Fibroblast of skin of scalp (primary cell): ENCODE data around the gene SNAI3.

Experiments used
- DNase-seq: peaks from one replicate; pipeline ENCODE4 v3.0.0-alpha.2; 2013

SNAI3 gene

DNA sequence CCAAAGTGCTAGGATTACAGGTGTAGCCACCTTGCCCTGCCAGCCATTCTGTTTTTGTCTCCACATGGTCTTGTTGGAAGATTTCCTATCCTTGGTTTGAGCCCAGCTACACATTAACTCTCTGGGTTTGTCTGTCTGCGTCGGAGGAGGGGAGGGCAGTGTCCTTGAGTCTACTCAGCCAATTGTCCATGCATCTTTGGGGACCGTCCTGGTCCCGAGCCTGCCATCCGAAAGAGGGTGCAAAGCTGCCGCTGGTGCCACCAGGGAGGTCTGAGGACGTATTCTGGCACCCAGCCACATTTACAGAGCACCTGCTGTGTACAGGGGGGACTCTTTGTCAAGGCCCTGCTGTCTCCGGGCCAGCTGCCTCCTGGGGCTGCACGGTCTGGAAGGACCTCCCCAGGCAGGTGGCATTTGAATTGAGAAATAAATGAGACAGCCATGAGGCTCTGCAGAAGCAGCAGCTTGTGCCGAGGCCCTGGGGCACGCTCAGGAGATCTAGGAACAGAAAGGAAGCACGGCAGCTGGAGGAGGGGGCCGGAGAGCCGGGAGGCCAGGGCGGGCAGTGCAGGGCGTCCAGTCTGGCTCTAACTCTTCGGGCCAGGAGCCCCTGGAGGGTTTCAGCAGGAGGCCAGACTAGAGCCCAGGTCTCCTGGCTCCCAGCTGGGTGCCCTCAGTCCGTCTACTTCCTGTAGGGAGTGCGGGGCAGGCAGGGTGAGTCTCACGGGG, 36.9 kb downstream of the SNAI3 start:
- no peak for DNase-seq

DNA sequence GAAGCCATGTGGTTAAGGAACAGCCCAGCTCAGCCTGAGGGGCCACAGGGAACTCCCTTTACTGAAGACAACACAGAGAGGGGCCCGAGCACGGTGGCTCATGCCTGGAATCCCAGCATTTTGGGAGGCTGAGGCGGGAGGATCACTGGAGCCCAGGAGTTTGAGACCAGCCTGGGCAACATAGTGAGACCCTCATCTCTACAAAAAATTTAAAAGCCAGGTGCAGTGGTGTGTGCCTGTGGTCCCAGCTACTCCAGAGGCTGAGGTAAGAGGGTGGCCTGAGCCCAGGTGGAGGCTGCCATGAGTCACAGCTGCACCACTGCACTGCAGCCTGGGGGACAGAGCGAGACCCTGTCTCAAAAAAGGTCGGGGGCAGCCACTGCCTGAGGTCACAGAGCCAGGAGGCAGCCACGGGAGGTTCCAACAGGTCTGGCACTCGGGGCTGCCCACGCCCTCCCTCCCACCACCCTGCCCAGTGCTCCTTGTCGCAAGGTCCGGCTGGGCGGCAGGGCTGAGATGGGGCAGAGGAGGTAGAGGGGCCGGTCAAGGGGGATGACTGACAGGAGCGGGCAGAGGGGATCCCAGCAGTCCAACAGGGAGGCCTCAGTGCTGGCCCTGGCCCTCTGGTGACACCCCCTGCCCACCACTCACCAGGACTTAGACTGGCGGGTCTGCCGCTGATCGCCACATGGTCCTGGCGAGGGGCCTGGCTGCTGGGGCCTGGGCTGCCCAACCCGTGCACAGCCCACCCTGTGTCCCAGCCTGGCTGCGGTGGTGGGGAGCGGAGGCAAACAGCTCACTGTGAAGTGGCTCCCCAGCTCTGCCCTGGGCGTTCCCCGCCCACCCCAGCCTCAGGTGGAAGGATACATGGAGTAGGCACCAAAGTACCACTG, 38.9 kb downstream of the SNAI3 start:
- DNase-seq, result no peak

DNA sequence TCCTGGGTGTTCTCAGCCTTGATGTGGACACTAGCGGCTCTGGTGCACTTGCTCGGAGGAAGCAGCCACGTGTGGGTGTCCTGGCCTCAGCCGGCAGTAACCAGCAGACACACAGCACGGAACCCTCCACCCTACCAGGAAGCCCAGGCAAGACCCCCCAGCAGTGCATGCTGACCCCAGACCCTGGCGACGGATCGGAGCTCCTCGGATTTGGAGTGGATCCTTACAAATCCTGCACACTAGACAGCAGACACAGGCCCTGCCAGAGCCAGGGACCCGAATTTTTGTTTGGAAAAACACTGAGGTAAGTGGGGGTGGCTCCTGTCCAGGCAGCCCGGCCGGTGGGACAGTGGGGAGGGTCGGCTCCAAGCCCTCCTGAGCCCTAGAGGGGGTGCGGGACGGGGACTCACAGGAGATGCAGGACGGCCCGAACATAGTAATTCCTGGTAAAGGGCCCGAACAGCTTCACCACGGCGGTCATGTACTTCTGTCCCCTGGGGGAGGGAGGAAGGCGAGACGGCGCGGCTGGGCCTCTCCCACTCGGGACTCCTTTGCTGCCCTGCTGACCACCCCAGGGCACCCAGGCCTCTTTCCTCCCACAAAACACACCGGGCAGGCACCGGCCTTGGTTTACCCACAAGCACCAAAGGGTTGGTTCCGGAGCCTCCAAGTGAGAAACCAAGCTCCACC, 39.8 kb downstream of the SNAI3 start:
- no peak for DNase-seq

DNA sequence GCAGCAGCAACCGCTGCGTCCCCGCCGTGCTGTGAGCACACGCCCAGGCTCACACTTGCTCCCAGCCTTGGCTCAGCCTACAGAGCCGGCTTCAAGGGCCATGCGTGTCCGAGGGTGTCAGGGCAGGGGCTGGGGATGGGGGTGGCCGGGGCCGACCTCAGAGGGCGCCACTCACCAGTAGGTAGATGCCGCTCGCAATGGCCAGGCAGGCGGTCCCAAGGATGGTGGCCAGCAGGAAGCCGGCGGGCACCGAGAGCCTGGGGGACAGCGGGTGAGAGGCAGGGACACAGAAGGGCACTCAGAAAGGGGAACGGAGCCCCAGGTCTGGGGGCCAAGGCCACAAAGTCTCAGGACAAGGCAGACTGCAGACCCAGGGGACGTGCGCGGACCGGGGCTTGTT, 40.4 kb downstream of the SNAI3 start:
- DNase-seq, result no peak

- DNase-seq, result no peak
Measured at GRCh38 chr16:88645455-88645854, 40.9 kb downstream of the SNAI3 start.

DNA sequence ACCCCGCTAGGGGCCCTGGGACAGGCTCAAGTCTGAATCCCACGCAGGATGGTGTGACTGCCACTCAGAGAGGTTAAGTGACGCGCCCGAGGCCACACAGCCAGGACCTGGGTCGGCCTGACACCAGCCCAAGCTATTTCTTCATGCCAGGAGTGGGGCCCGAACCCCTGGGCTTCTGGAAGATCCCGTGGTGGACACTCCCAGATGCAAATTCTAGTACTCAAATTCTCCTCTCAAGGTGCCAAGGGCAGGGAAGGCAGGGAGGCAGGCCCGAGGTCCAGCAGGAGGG, 42.7 kb downstream of the SNAI3 start:
- no peak for DNase-seq

DNA sequence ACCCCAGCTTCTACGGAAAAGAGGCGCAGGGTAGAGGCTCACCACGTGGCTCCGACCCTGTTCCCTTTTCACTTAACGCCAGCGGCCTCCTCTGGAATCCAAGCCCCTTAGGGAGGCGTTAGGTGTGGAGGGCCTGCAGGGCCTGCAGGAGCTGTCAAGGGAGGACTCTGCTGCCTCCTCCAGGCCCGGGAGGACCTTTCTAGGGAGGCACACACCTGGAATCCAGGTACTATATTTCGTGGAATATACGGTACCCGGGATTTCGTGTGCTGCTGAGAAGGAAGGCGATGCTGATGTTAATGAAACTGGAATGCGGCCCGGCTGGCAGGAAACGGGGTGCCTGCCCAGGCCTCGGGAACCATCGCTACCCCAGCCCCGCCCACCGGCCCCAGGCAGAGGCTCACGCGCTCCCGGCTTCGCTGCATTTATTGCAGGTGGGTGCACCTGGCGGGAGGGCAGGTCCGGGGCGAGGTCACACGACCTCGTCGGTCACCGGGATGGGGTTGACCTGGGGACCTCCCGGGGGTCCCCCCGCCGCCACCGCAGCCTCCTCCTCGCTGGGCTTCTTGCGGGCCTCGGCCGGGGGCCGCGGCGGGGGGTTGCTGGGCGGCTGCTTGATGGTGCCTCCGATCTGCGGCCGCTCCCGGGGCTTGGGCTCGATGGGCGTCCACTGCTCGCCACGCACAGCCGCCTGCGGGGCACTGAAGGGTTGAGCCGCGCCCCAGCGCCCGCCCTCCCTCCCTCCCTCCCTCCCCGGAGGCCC, 43.2 kb downstream of the SNAI3 start:
- no peak for DNase-seq

GRCh38 chr16:88640498-88641247, 45.6 kb downstream of the SNAI3 start:
- no peak for DNase-seq

GRCh38 chr16:88640039-88640495, 46.2 kb downstream of the SNAI3 start:
- DNase-seq, result no peak

DNA sequence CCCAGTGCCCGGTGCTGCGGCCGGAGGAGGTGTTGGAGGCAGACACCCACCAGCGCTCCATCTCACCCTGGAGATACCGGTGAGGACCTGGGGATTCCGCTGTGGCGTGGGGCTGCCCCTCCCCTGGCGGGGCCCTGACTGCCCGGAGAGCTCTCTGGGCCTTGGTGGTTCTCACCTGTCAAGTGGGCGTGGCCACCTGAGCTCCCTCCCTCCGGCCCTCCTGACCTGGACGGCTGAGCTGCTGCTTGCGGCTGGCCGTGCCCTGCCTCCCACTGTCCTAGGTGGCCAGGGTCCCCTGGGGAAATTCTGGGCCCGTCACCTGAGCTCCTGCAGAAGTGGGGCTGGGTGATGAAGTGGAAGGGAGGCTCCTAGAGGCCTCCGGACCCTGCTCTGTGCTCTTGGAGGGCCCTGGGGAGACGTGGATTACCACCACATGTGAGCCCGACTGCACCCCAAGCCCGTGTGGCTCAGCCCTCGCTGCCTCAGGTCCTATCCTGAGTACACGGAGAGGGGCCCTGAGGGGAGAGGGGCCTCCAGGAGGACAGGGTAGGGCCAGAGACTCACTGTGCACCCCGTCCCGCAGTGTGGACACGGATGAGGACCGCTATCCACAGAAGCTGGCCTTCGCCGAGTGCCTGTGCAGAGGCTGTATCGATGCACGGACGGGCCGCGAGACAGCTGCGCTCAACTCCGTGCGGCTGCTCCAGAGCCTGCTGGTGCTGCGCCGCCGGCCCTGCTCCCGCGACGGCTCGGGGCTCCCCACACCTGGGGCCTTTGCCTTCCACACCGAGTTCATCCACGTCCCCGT, 46.9 kb downstream of the SNAI3 start:
- DNase-seq, result no peak

- no peak for DNase-seq
Measured at GRCh38 chr16:88638323-88639230, 47.7 kb downstream of the SNAI3 start, which contains the start of gene IL17C. Gene IL17C, plus strand, starts transcription at chr16:88638572. Its CDS starts 70 bp downstream, at chr16:88638642.

- DNase-seq, result no peak
Measured at GRCh38 chr16:88636488-88637265, 49.6 kb downstream of the SNAI3 start.

GRCh38 chr16:88635671-88636319, 50.5 kb downstream of the SNAI3 start:
- no peak for DNase-seq

- no peak for DNase-seq
Measured at GRCh38 chr16:88634994-88635670, 51.2 kb downstream of the SNAI3 start.

DNA sequence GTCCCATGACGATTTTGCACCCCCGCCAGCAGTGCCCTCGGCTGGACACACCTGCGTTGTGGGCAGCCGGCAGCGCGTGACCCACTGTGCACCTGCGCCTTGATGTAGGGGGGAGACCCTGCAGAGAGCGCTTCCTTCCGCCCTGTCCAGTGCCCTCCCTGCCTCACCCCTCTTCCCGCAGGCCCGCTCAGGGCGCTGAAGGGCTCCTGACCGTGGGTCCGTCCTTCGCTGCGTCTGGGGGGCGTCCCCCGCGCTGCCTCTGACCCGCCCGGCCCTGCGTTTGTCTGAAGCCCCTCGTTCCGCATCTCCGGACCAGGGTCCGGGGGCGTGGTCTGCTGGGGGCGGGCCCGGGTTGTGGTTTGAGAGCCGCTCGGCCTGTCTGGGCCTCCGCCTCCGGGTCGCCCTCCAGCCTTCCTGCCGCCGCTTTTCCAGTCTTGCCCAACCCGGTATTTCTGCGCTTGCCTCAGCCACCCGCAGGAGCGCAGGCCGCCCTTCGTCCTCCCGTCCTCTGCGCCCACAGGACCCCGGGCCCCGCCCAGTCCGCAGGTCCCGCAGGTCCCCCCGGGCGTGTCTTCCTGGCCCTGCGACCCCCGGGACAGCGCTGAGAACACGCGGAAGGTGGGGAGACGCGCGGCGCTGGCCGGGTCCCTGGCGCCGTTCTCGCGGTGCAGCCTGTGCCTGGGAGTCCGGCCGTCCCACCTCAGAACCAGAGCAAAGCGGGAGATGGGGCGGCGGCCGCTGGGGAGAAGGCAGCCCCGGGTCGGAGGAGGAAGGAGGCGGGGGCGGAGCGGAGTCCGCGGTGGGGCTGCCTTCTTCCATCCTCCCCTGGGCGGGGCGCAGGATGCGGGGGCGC, 51.9 kb downstream of the SNAI3 start:
- DNase-seq, result no peak

DNA sequence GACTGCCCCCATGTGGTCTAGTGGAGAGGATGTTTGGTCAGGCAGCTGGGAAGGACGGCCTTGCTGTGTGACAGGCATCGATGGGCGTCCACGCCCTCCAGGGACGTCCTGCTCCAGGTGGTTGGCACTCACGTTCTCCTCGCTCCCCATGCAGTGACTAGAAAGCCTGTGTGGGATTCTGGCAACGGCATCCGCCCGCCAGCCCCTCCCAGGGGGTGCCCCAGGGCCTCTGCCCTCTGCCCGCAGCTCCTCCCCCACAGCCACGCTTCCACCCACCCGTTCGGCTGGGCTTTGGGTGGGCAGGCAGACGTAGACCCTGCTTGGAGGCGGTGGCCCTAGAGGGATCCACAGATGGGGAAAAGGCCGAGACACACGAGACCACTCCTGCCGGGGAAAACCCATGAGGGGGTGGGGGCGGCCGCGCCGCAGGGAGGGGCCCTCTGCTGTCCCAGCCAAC, 52.6 kb downstream of the SNAI3 start:
- no peak for DNase-seq

DNA sequence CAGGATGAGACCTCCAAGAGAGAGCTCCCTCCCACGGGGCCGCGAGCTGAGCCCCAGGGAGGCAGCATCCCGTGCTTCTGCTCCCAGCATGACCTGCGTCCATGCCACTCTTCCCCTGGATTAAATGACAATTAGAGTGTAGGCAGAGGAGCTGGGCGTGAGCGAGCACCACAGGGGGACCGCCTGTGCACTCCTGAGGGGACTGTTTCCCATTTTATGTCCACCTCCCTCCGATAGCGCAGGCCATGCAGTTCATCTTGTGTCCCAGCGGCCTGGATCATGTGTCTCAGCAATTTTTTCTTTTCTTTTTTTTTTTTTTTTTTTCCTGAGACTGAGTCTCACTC, 53.7 kb downstream of the SNAI3 start:
- DNase-seq, result no peak
